Measurements from ENCODE around the gene GORASP1.

The GORASP1 gene

GRCh38 chr3:39141171-39141995 lies 34.0 kb upstream of the GORASP1 start:
- DNase-seq (ENCODE audit: low spot score) = no peak
- FAIRE-seq = no peak

GRCh38 chr3:39140341-39140971 lies 33.0 kb upstream of the GORASP1 start:
- DNase-seq (ENCODE audit: low spot score) (no peak), FAIRE-seq (no peak)

- DNase-seq (ENCODE audit: low spot score) (no peak), FAIRE-seq (no peak)
Observed at GRCh38 chr3:39139442-39139841, 32.0 kb upstream of the GORASP1 start.

- DNase-seq (ENCODE audit: low spot score) (no peak), FAIRE-seq (no peak)
Observed at GRCh38 chr3:39138804-39139415, 31.5 kb upstream of the GORASP1 start.

- FAIRE-seq = no peak
- no peak for DNase-seq (ENCODE audit: low spot score)
Observed at GRCh38 chr3:39137991-39138803, 30.8 kb upstream of the GORASP1 start.

GRCh38 chr3:39137435-39137936 lies 30.1 kb upstream of the GORASP1 start:
- DNase-seq (ENCODE audit: low spot score) (no peak), FAIRE-seq (no peak)

GRCh38 chr3:39136533-39137434 lies 29.4 kb upstream of the GORASP1 start:
- DNase-seq (ENCODE audit: low spot score) (no peak), FAIRE-seq (no peak)

GRCh38 chr3:39135170-39135805 lies 27.9 kb upstream of the GORASP1 start:
- FAIRE-seq (no peak), DNase-seq (ENCODE audit: low spot score) (no peak)

GRCh38 chr3:39134305-39134704 lies 26.9 kb upstream of the GORASP1 start:
- DNase-seq (ENCODE audit: low spot score) (no peak), FAIRE-seq (no peak)

- no peak for FAIRE-seq
Observed at GRCh38 chr3:39133822-39134221, 26.4 kb upstream of the GORASP1 start.

GRCh38 chr3:39133093-39133490 lies 25.7 kb upstream of the GORASP1 start:
- DNase-seq (ENCODE audit: low spot score) (no peak), FAIRE-seq (no peak)

More at GRCh38 chr3:39133822-39134221, 26.4 kb upstream of the GORASP1 start:
- no peak for DNase-seq (ENCODE audit: low spot score)

GRCh38 chr3:39132096-39133092 lies 25.0 kb upstream of the GORASP1 start:
- FAIRE-seq = no peak
- no peak for DNase-seq (ENCODE audit: low spot score)

GRCh38 chr3:39130693-39131265 lies 23.4 kb upstream of the GORASP1 start:
- FAIRE-seq (no peak), DNase-seq (ENCODE audit: low spot score) (no peak)

- DNase-seq (ENCODE audit: low spot score) (no peak), FAIRE-seq (no peak)
Observed at GRCh38 chr3:39130026-39130425, 22.6 kb upstream of the GORASP1 start.

GRCh38 chr3:39128951-39129350 lies 21.5 kb upstream of the GORASP1 start:
- DNase-seq (ENCODE audit: low spot score) (no peak), FAIRE-seq (no peak)

- DNase-seq (ENCODE audit: low spot score) = no peak
- no peak for FAIRE-seq
Observed at GRCh38 chr3:39127908-39128304, 20.5 kb upstream of the GORASP1 start.

GRCh38 chr3:39127269-39127907 lies 20.0 kb upstream of the GORASP1 start:
- no peak for DNase-seq (ENCODE audit: low spot score)
- FAIRE-seq = no peak

Data from RCC 7860 (cell line).